Measurements from ENCODE around the gene GOLT1A. TPM values are rescaled to one million over a fixed set of nuclear protein-coding genes. Genes with fewer than 3 reads are reported as not detected.

Gene GOLT1A
- total and polyA plus RNA-seq, 2 of the 8 experiments (the other 6 are each of a cell fraction or from before 2014, with no cell fraction given) = 7.5 to 8.5 TPM

GRCh38 chr1:204262506-204263253 lies 48.9 kb upstream of the GOLT1A start (continued):
- no peak for TF ChIP-seq SIRT6 (IDR thresholded peaks at IDR 0.05; ENCODE audit: low read length)
- TF ChIP-seq SP4 (IDR thresholded peaks at IDR 0.05; ENCODE audit: low read length) = no peak
- TF ChIP-seq BACH1 (IDR thresholded peaks at IDR 0.05; ENCODE audit: low read length) = no peak
